Measurements from ENCODE around the gene NTSR1. TPM values are rescaled to one million over a fixed set of nuclear protein-coding genes. Genes with fewer than 3 reads are reported as not detected.

The NTSR1 gene
- total and polyA plus RNA-seq, 7 experiments from 2014 or later, result 0.11 to 0.78 (median 0.14) TPM; not detected in 3

DNA sequence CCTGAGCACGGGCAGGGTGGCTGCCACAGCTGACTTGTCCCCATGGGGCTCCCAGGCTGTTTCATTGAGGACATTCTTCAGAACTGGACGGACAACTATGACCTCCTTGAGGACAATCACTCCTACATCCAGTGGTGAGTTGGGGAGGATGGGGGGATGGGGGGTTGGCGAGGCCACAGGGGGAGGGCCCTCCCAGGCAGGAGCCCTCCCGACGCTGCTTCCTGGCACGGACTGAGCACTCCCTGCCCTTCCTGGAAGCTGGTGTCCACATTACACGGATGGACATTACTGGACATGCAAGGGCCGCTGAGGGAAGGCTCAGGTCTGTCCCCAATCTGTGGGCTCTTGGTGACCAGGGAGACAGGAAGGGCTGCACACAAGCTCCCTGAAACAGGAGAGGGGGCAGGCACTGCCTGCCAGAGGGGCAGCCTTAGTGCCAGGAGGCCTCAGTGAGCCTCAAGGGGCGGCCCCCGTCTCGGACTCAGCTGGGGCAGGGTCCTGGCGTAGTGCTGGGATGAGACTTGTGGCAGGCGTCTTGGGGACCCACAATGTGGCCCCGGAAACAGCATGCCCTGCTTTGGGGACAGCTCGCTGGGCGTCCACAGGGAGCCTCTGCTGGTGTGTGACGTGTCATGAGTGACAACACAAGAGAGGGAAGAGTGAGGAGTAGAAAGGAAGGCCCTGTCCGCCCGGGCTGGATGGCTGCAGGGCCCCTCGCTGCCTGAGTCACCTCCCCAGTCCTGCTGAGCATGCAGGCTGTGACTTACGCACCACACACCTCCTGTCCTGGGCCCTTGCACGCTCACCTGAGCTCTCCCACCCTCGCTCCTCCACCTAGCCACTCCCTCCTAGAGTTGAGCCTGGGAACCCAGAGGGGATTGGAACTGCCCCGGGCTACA, 101.1 kb downstream of the NTSR1 start:
- POLR2A ChIA-PET, result interaction anchor here (0.7 to 1.4 kb wide), 4 partner anchors 13 to 158 kb away, joined by 3 to 7 read pairs (median 4); partner anchors contain the start of gene MRGBP
- Histone ChIP-seq H3K4me3 (ENCODE audit: low read length) (no peak overlapping the region), H3K27me3 (ENCODE audit: control insufficient read depth in 2 of 2, insufficient read depth in 2 of 2, low read length in 2 of 2) (no peaks in the 10 kb centered on the region), H3K4me1 (ENCODE audit: control insufficient read depth in 2 of 2, insufficient read depth in 2 of 2, low read length in 2 of 2) (peaks cover 10 to 23% of the 10 kb centered on the region in 2 donors), H3K9me3 (ENCODE audit: control insufficient read depth in 2 of 3, low read length in 3 of 3) (no peaks in the 10 kb centered on the region), H3K36me3 (ENCODE audit: control insufficient read depth in 2 of 3, insufficient read depth in 3 of 3, low read length in 3 of 3) (peaks cover 10 to 76% (median 23%) of the 10 kb centered on the region in 3 experiments), H3K27ac (ENCODE audit: low read depth, low read length) (no peak overlapping the region)
- Mint-ChIP-seq H3K4me1 (peaks cover 10 to 25% (median 19%) of the 10 kb centered on the region in 7 donors), H3K9me3 (no peaks in the 10 kb centered on the region), H3K36me3 (peaks cover 0 to 6% (median 3%) of the 10 kb centered on the region in 5 donors), H3K27me3 (peaks cover 0 to 4% (median 0%) of the 10 kb centered on the region in 5 donors), H3K27ac (no peak overlapping the region), H3K4me3 (no peak overlapping the region)
- CTCF ChIA-PET, result interaction anchor here (0.6 to 3.0 kb wide), 7 partner anchors 13 to 310 kb away, joined by 3 to 22 read pairs (median 3); partner anchors contain the start of gene MRGBP
- no peak for ATAC-seq
- intact Hi-C loops (cut with micrococcal nuclease), result loop anchor here in 1 of 2 donors (5.0 kb wide), 1 partner anchor 167 kb away; the partner anchor contains the start of gene SLCO4A1
- DNase-seq, result no peak

- ATAC-seq (no peak), DNase-seq (no peak)
- H3K4me1 ChIP-seq (ENCODE audit: control insufficient read depth in 2 of 2, insufficient read depth in 2 of 2, low read length in 2 of 2), result peaks cover 3 to 25% of the 10 kb centered on the region in 2 donors
- H3K4me3 ChIP-seq (ENCODE audit: low read length), result no peak overlapping the region
- peaks cover 10 to 70% (median 23%) of the 10 kb centered on the region in 3 experiments for H3K36me3 ChIP-seq (ENCODE audit: control insufficient read depth in 2 of 3, insufficient read depth in 3 of 3, low read length in 3 of 3)
- peaks cover 0 to 6% (median 3%) of the 10 kb centered on the region in 5 donors for H3K36me3 Mint-ChIP-seq
- H3K4me1 Mint-ChIP-seq, result peaks cover 10 to 31% (median 20%) of the 10 kb centered on the region in 7 donors
- H3K27me3 Mint-ChIP-seq, result peaks cover 0 to 19% (median 6%) of the 10 kb centered on the region in 5 donors
- H3K9me3 Mint-ChIP-seq, result no peaks in the 10 kb centered on the region
- no peak overlapping the region for H3K27ac ChIP-seq (ENCODE audit: low read depth, low read length)
- intact Hi-C loops (cut with micrococcal nuclease), result no loop called here
- ChIA-PET CTCF (no interaction called here), POLR2A (no interaction called here)
- no peak overlapping the region for H3K4me3 Mint-ChIP-seq
- no peaks in the 10 kb centered on the region for H3K9me3 ChIP-seq (ENCODE audit: control insufficient read depth in 2 of 3, low read length in 3 of 3)
- H3K27me3 ChIP-seq (ENCODE audit: control insufficient read depth in 2 of 2, insufficient read depth in 2 of 2, low read length in 2 of 2), result peaks cover 5 to 8% of the 10 kb centered on the region in 2 donors
- H3K27ac Mint-ChIP-seq, result no peak overlapping the region
Measured at GRCh38 chr20:62811320-62811719, 102.7 kb downstream of the NTSR1 start.

DNA sequence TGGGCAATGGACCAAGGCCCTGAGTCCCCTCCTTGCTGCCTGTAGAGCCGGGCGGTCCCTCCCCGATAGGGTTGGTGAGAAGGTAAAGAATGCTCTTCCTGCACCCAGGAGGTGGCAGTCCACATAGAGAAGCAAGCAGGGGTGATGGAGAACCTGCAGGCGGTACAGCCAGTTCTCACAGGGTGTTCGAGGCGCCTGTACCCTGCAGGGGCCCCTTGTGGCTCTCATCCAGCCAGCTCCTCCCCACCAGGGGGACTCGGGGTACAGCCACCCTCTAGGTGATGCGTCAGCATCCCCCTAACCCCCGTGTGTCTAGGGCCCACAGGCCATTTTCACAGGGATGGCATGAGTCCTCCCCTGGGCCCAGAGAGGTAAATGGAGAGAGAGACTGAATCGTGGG, 103.1 kb downstream of the NTSR1 start:
- H3K9me3 ChIP-seq (ENCODE audit: control insufficient read depth in 2 of 3, low read length in 3 of 3), result no peaks in the 10 kb centered on the region
- peaks cover 0 to 21% (median 6%) of the 10 kb centered on the region in 5 donors for H3K27me3 Mint-ChIP-seq
- ATAC-seq, result no peak
- H3K4me1 Mint-ChIP-seq, result peaks cover 8 to 28% (median 20%) of the 10 kb centered on the region in 7 donors
- H3K9me3 Mint-ChIP-seq, result no peaks in the 10 kb centered on the region
- ChIA-PET CTCF (no interaction called here), POLR2A (no interaction called here)
- H3K4me3 ChIP-seq (ENCODE audit: low read length), result no peak overlapping the region
- H3K4me1 ChIP-seq (ENCODE audit: control insufficient read depth in 2 of 2, insufficient read depth in 2 of 2, low read length in 2 of 2), result peaks cover 0 to 25% of the 10 kb centered on the region in 2 donors
- peaks cover 5 to 11% of the 10 kb centered on the region in 2 donors for H3K27me3 ChIP-seq (ENCODE audit: control insufficient read depth in 2 of 2, insufficient read depth in 2 of 2, low read length in 2 of 2)
- H3K36me3 Mint-ChIP-seq, result peaks cover 0 to 6% (median 3%) of the 10 kb centered on the region in 5 donors
- intact Hi-C loops (cut with micrococcal nuclease), result no loop called here
- H3K27ac ChIP-seq (ENCODE audit: low read depth, low read length), result no peak overlapping the region
- no peak for DNase-seq
- peaks cover 10 to 66% (median 23%) of the 10 kb centered on the region in 3 experiments for H3K36me3 ChIP-seq (ENCODE audit: control insufficient read depth in 2 of 3, insufficient read depth in 3 of 3, low read length in 3 of 3)
- no peak overlapping the region for H3K27ac Mint-ChIP-seq
- H3K4me3 Mint-ChIP-seq, result no peak overlapping the region

Other genes starting within 250 kb of the NTSR1 start
- gene GATA5, start 232.8 kb upstream of the NTSR1 start, total RNA-seq, result not detected
- gene GATA5, start 232.8 kb upstream of the NTSR1 start, polyA plus RNA-seq, result not detected
- 10 to 100 TPM in 1 of 5 experiments, 1 to 10 TPM in 2, under 1 TPM in 2; 0.81 to 45.5 (median 1.4) TPM for gene SLCO4A1, start 66.3 kb upstream of the NTSR1 start, total RNA-seq
- under 1 TPM; 0.36 to 0.39 TPM for gene SLCO4A1, start 66.3 kb upstream of the NTSR1 start, polyA plus RNA-seq
- gene MRGBP, start 87.6 kb downstream of the NTSR1 start, total RNA-seq, result 10 to 100 TPM in 3 of 5 experiments, 1 to 10 TPM in 2; 9.4 to 15.4 (median 12.2) TPM
- 10 to 100 TPM in 1 of 2 donors, 1 to 10 TPM in 1; 8.1 to 12.6 TPM for gene MRGBP, start 87.6 kb downstream of the NTSR1 start, polyA plus RNA-seq
- gene OGFR, start 96.0 kb downstream of the NTSR1 start, total RNA-seq, result 10 to 100 TPM; 52.3 to 82.7 (median 70.5) TPM
- gene OGFR, start 96.0 kb downstream of the NTSR1 start, polyA plus RNA-seq, result 10 to 100 TPM; 34.5 to 69.6 TPM
- gene COL9A3, start 108.2 kb downstream of the NTSR1 start, total RNA-seq, result under 1 TPM in 2 of 5 experiments, not detected in 3; 0.32 to 0.59 TPM
- not detected for gene COL9A3, start 108.2 kb downstream of the NTSR1 start, polyA plus RNA-seq
- gene TCFL5, start 153.0 kb downstream of the NTSR1 start, total RNA-seq, result 10 to 100 TPM in 2 of 5 experiments, 1 to 10 TPM in 3; 3.7 to 10.8 (median 7.5) TPM
- gene TCFL5, start 153.0 kb downstream of the NTSR1 start, polyA plus RNA-seq, result 1 to 10 TPM in 1 of 2 donors, under 1 TPM in 1; 0.91 to 1.9 TPM
- 100 to 1,000 TPM in 2 of 5 experiments, 10 to 100 TPM in 3; 66.1 to 139 (median 77.4) TPM for gene DIDO1, start 217.7 kb downstream of the NTSR1 start, total RNA-seq
- 10 to 100 TPM; 36.6 to 58.4 TPM for gene DIDO1, start 217.7 kb downstream of the NTSR1 start, polyA plus RNA-seq
- 10 to 100 TPM; 32.1 to 48.0 (median 40.7) TPM for gene GID8, start 229.3 kb downstream of the NTSR1 start, total RNA-seq
- gene GID8, start 229.3 kb downstream of the NTSR1 start, polyA plus RNA-seq, result 10 to 100 TPM; 19.6 to 22.9 TPM
- gene SLC17A9, start 243.9 kb downstream of the NTSR1 start, total RNA-seq, result 10 to 100 TPM in 1 of 5 experiments, 1 to 10 TPM in 4; 3.4 to 12.6 (median 5.6) TPM
- under 1 TPM; 0.44 to 0.63 TPM for gene SLC17A9, start 243.9 kb downstream of the NTSR1 start, polyA plus RNA-seq

All from naive thymus-derived CD4-positive, alpha-beta T cell (primary cell).